PC-3 (cell line): ENCODE measurements around the gene RYR2. TPM values are rescaled to one million over a fixed set of nuclear protein-coding genes. Genes with fewer than 3 reads are reported as not detected.

Source experiments
- ATAC-seq: fragments of 200-7000 bp; cut with Tn5 transposase; 2 replicates; pipeline ENCODE4 v1.9.1; 2020; ENCODE audit warnings: mild to moderate bottlenecking, moderate library complexity
- BruUV-seq: library from RNA; stranded (reverse); fragments of 400-500 nt; replicated peaks from 2 replicates; lab custom pipeline; 2021; lab: Mats Ljungman, UMichigan
- CTCF ChIA-PET: fragments of 300-600 bp; sonication (Branson Sonifier 250); formaldehyde crosslinking; loops from one replicate; lab custom pipeline; 2022; ENCODE audit warnings: antibody characterized with exemption; lab: Charles Lee
- POLR2A ChIA-PET: fragments of 300-600 bp; sonication (Branson Sonifier 250); formaldehyde crosslinking; loops from one replicate; lab custom pipeline; 2022; ENCODE audit warnings: antibody characterized with exemption; ENCODE audit not compliant: unreplicated experiment; lab: Charles Lee
- DNase-seq: peaks from one replicate; pipeline ENCODE4 v3.0.0-alpha.2; 2015
- H2AFZ ChIP-seq: fragments of 300-600 bp; sonication (generic); 2 replicates; pipeline ENCODE4 v1.6.0; 2016; ENCODE audit warnings: antibody characterized with exemption, low read length
- H3F3A ChIP-seq: fragments of 300-600 bp; sonication (generic); one replicate; pipeline ENCODE4 v1.6.0; 2017; ENCODE audit warnings: antibody characterized with exemption, low read length, control low read depth, mild to moderate bottlenecking; ENCODE audit not compliant: unreplicated experiment
- H3K27ac ChIP-seq: fragments of 300-600 bp; sonication (generic); 2 replicates; pipeline ENCODE4 v1.5.1; 2016; ENCODE audit warnings: mild to moderate bottlenecking, low read length
- H3K27me3 ChIP-seq: fragments of 300-600 bp; sonication (generic); 2 replicates; pipeline ENCODE4 v1.6.1; 2016; ENCODE audit warnings: low read length, mixed read lengths
- H3K36me3 ChIP-seq: fragments of 300-600 bp; sonication (generic); 2 replicates; pipeline ENCODE4 v1.6.1; 2016; ENCODE audit warnings: low read depth, mixed run types, low read length, mixed read lengths
- H3K4me1 ChIP-seq: fragments of 300-600 bp; sonication (generic); 2 replicates; pipeline ENCODE4 v1.5.1; 2016; ENCODE audit warnings: low read length; ENCODE audit not compliant: insufficient read depth
- H3K4me2 ChIP-seq: fragments of 300-600 bp; sonication (generic); 2 replicates; pipeline ENCODE4 v1.6.0; 2016; ENCODE audit warnings: low read length
- H3K4me3 ChIP-seq: fragments of 300-600 bp; sonication (generic); 2 replicates; pipeline ENCODE4 v1.5.1; 2016; ENCODE audit warnings: mild to moderate bottlenecking, low read length, mixed read lengths
- H3K79me2 ChIP-seq: fragments of 300-600 bp; sonication (generic); 2 replicates; pipeline ENCODE4 v1.6.1; 2017; ENCODE audit warnings: low read length, mixed read lengths
- H3K9ac ChIP-seq: fragments of 300-600 bp; sonication (generic); 2 replicates; pipeline ENCODE4 v1.6.0; 2016; ENCODE audit warnings: mild to moderate bottlenecking, low read length
- H3K9me2 ChIP-seq: fragments of 300-600 bp; sonication (generic); replicated peaks from 2 replicates; pipeline ENCODE4 v1.6.1; 2016; ENCODE audit warnings: mixed run types, low read length, mixed read lengths
- H3K9me3 ChIP-seq: fragments of 300-600 bp; sonication (generic); 2 replicates; pipeline ENCODE4 v1.6.1; 2016; ENCODE audit warnings: low read length, mixed read lengths
- H4K20me1 ChIP-seq: fragments of 300-600 bp; sonication (generic); 2 replicates; pipeline ENCODE4 v1.6.1; 2016; ENCODE audit warnings: low read length, mixed read lengths
- EZH2 ChIP-seq: fragments of 300-600 bp; sonication (generic); IDR thresholded peaks from one replicate; pipeline ENCODE4 v1.6.1; 2017; ENCODE audit warnings: antibody characterized with exemption, mild to moderate bottlenecking, low read length; ENCODE audit not compliant: unreplicated experiment
- EZH2phosphoT487 ChIP-seq: fragments of 300-600 bp; sonication (generic); IDR thresholded peaks from 2 replicates; pipeline ENCODE4 v1.6.1; 2018; ENCODE audit warnings: mild to moderate bottlenecking, antibody characterized with exemption, low read length, borderline replicate concordance
- intact Hi-C: fragments of 100-400 bp; cut with micrococcal nuclease; formaldehyde crosslinking; loops from 2 replicates; pipeline ENCODE4 v1.9.0; 2023
- total RNA-seq: library from RNA; depleted of rRNA; stranded (reverse); fragments of >200 nt; gene quantifications from 2 replicates; pipeline ENCODE4 v1.2.3, GENCODE V29; 2014
- TF ChIP-seq, protein P1 (sequence below): fragments of 300-600 bp; sonication (generic); conservative IDR thresholded peaks from 2 replicates; pipeline ENCODE4 v1.5.1; 2017; ENCODE audit warnings: antibody characterized with exemption, low read depth, mild to moderate bottlenecking, low read length

RYR2 gene
- total RNA-seq, 1 experiment from 2014 or later: not detected

- Histone ChIP-seq H3K27ac (no peak overlapping the region), H3K9me2 (no peaks in the 10 kb centered on the region), H3K4me3 (no peak overlapping the region), H3K4me1 (no peaks in the 10 kb centered on the region), H3K36me3 (no peaks in the 10 kb centered on the region), H2AFZ (no peak overlapping the region), H3K4me2 (no peak overlapping the region), H3K9ac (no peak overlapping the region), H3K27me3 (0 out of 2 replicates have a peak, but pooled peaks cover 5% of the 10 kb centered on the region), H3F3A (no peaks in the 10 kb centered on the region), H3K79me2 (no peaks in the 10 kb centered on the region), H4K20me1 (no peaks in the 10 kb centered on the region), H3K9me3 (no peaks in the 10 kb centered on the region)
- intact Hi-C loops: no loop called here
- ATAC-seq (no peak), DNase-seq (no peak)
- no peak for TF ChIP-seq EZH2phosphoT487
- TF ChIP-seq, protein P1, sequence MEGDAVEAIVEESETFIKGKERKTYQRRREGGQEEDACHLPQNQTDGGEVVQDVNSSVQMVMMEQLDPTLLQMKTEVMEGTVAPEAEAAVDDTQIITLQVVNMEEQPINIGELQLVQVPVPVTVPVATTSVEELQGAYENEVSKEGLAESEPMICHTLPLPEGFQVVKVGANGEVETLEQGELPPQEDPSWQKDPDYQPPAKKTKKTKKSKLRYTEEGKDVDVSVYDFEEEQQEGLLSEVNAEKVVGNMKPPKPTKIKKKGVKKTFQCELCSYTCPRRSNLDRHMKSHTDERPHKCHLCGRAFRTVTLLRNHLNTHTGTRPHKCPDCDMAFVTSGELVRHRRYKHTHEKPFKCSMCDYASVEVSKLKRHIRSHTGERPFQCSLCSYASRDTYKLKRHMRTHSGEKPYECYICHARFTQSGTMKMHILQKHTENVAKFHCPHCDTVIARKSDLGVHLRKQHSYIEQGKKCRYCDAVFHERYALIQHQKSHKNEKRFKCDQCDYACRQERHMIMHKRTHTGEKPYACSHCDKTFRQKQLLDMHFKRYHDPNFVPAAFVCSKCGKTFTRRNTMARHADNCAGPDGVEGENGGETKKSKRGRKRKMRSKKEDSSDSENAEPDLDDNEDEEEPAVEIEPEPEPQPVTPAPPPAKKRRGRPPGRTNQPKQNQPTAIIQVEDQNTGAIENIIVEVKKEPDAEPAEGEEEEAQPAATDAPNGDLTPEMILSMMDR: no peak
- POLR2A ChIA-PET: no interaction called here
- BruUV-seq: no TSS peak
- CTCF ChIA-PET: no interaction called here
Measured at GRCh38 chr1:237709355-237709754, 667.4 kb downstream of the RYR2 start.

DNA sequence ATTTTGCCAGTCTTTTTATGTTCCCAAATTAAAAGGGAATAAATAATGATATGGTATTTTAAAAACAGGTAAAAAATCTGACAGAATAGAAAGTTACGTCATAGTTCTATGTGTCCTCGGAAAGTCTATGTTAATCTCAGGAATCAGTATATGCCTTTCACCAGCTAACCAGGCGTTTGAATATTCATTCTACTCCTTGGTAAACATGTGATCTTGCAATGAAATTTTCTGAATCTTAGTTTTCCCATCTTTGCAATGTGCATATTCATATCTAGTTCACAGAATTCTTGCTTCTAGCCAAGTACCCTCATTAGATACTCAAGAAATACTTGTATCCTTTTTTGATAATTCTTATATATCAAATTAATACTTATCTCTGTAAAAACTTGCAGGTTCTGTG, 669.3 kb downstream of the RYR2 start:
- DNase-seq (no peak), ATAC-seq (no peak)
- Histone ChIP-seq H4K20me1 (no peaks in the 10 kb centered on the region), H2AFZ (no peak overlapping the region), H3K9me3 (no peaks in the 10 kb centered on the region), H3K9me2 (no peaks in the 10 kb centered on the region), H3K27me3 (0 out of 2 replicates have a peak, but pooled peaks cover 5% of the 10 kb centered on the region), H3K36me3 (no peaks in the 10 kb centered on the region), H3K79me2 (no peaks in the 10 kb centered on the region), H3K4me1 (no peaks in the 10 kb centered on the region), H3K4me2 (no peak overlapping the region), H3K27ac (no peak overlapping the region), H3K9ac (no peak overlapping the region), H3F3A (no peaks in the 10 kb centered on the region), H3K4me3 (no peak overlapping the region)
- intact Hi-C loops: no loop called here
- no TSS peak for BruUV-seq
- TF ChIP-seq EZH2 (no peak), EZH2phosphoT487 (no peak)
- TF ChIP-seq, protein P1: no peak
- CTCF ChIA-PET: no interaction called here
- POLR2A ChIA-PET: no interaction called here

GRCh38 chr1:237712082-237712481, 670.1 kb downstream of the RYR2 start:
- H4K20me1 ChIP-seq: no peaks in the 10 kb centered on the region
- H3K36me3 ChIP-seq: no peaks in the 10 kb centered on the region
- H3K4me1 ChIP-seq: no peaks in the 10 kb centered on the region
- no peak overlapping the region for H3K9ac ChIP-seq
- no peak overlapping the region for H3K4me2 ChIP-seq
- no peaks in the 10 kb centered on the region for H3K79me2 ChIP-seq
- 0 out of 2 replicates have a peak, but pooled peaks cover 5% of the 10 kb centered on the region for H3K27me3 ChIP-seq
- no peak overlapping the region for H2AFZ ChIP-seq
- CTCF ChIA-PET: no interaction called here
- POLR2A ChIA-PET: no interaction called here
- no peak overlapping the region for H3K27ac ChIP-seq
- intact Hi-C loops: no loop called here
- no peaks in the 10 kb centered on the region for H3K9me3 ChIP-seq
- no peak overlapping the region for H3K4me3 ChIP-seq
- H3K9me2 ChIP-seq: no peaks in the 10 kb centered on the region
- TF ChIP-seq EZH2phosphoT487 (no peak), EZH2 (no peak)
- TF ChIP-seq, protein P1: no peak
- BruUV-seq: no TSS peak
- DNase-seq (no peak), ATAC-seq (no peak)
- H3F3A ChIP-seq: no peaks in the 10 kb centered on the region
